ENCODE results near the gene WDR4.

The WDR4 gene

GRCh38 chr21:42873096-42873495, 6.2 kb downstream of the WDR4 start:
- DNase-seq = no peak

- no peak for DNase-seq
Measured at GRCh38 chr21:42868196-42868595, 11.1 kb downstream of the WDR4 start.

GRCh38 chr21:42865776-42866160, 13.6 kb downstream of the WDR4 start:
- no peak for DNase-seq

- DNase-seq = no peak
Measured at GRCh38 chr21:42864815-42865775, 14.2 kb downstream of the WDR4 start.

- no peak for DNase-seq
Measured at GRCh38 chr21:42864286-42864685, 15.1 kb downstream of the WDR4 start.

GRCh38 chr21:42863504-42863870, 15.9 kb downstream of the WDR4 start:
- DNase-seq = no peak

- no peak for DNase-seq
Measured at GRCh38 chr21:42862774-42863503, 16.4 kb downstream of the WDR4 start.

GRCh38 chr21:42861848-42862400, 17.4 kb downstream of the WDR4 start:
- no peak for DNase-seq

- no peak for DNase-seq
Measured at GRCh38 chr21:42861311-42861847, 18.0 kb downstream of the WDR4 start.

- no peak for DNase-seq
Measured at GRCh38 chr21:42860345-42860744, 19.0 kb downstream of the WDR4 start.

GRCh38 chr21:42859891-42860230, 19.5 kb downstream of the WDR4 start:
- no peak for DNase-seq

- no peak for DNase-seq
Measured at GRCh38 chr21:42858957-42859890, 20.1 kb downstream of the WDR4 start.

GRCh38 chr21:42858185-42858847, 21.0 kb downstream of the WDR4 start:
- no peak for DNase-seq

GRCh38 chr21:42857216-42857615, 22.1 kb downstream of the WDR4 start:
- DNase-seq = no peak

GRCh38 chr21:42855937-42856335, 23.4 kb downstream of the WDR4 start:
- no peak for DNase-seq

- no peak for DNase-seq
Measured at GRCh38 chr21:42855171-42855936, 24.0 kb downstream of the WDR4 start.

GRCh38 chr21:42854246-42855010, 24.9 kb downstream of the WDR4 start:
- DNase-seq = no peak

GRCh38 chr21:42853621-42854020, 25.7 kb downstream of the WDR4 start:
- DNase-seq = no peak

- DNase-seq = no peak
Measured at GRCh38 chr21:42852925-42853570, 26.3 kb downstream of the WDR4 start.

All from NCI-H526 treated with DMSO at 0.1 percent for 48 hours (cell line).